ENCODE data around the gene HAAO. TPM values are rescaled to one million over a fixed set of nuclear protein-coding genes. Genes with fewer than 3 reads are reported as not detected.

Gene HAAO
- total and polyA plus RNA-seq, 2 donors (not counting 3 experiments of a cell fraction or from before 2014, with no cell fraction given): 0.82 to 1.1 TPM

GRCh38 chr2:42754776-42755140, 37.6 kb downstream of the HAAO start:
- POLR2A ChIA-PET: no interaction called here
- H2AFZ ChIP-seq (ENCODE audit: low read depth, low read length): no peak overlapping the region
- no peak overlapping the region for H3K4me3 ChIP-seq (replicated peaks in 1 of 3; ENCODE audit: insufficient read depth in 1 of 3, low read depth in 1 of 3, low read length in 3 of 3)
- H3K79me2 ChIP-seq (ENCODE audit: control insufficient read depth, insufficient read depth, low read length): no peaks in the 10 kb centered on the region
- no peaks in the 10 kb centered on the region for H3K4me1 ChIP-seq (ENCODE audit: control insufficient read depth, extremely low read depth, insufficient read depth, low read length)
- no peak for TF ChIP-seq EZH2 (IDR thresholded peaks at IDR 0.05; ENCODE audit: borderline replicate concordance, low read depth, low read length, severe bottlenecking)
- no peak for TF ChIP-seq CTCF (IDR thresholded peaks at IDR 0.05; ENCODE audit: extremely low read depth in 1 of 2, insufficient read depth in 1 of 2, low read depth in 1 of 2, low read length in 2 of 2)
- TF ChIP-seq MYC (IDR thresholded peaks at IDR 0.05; ENCODE audit: low read depth, low read length): no peak
- no peak for TF ChIP-seq MAX (IDR thresholded peaks at IDR 0.05; ENCODE audit: insufficient read depth, insufficient read length)
- TF ChIP-seq GATA2 (IDR thresholded peaks at IDR 0.05; ENCODE audit: insufficient read depth, insufficient read length, low read depth, low read length): no peak
- no peak for TF ChIP-seq POLR2AphosphoS5 (IDR thresholded peaks at IDR 0.05; ENCODE audit: insufficient read depth, low read depth, low read length)
- no peak for TF ChIP-seq JUN (IDR thresholded peaks at IDR 0.05; ENCODE audit: borderline replicate concordance, insufficient read depth, insufficient read length, low read depth)
- no peak for TF ChIP-seq POLR2A (IDR thresholded peaks at IDR 0.05; ENCODE audit: low read depth, low read length)
- TF ChIP-seq FOS (IDR thresholded peaks at IDR 0.05; ENCODE audit: borderline replicate concordance, insufficient read depth, low read length): no peak
- H4K20me1 ChIP-seq (replicated peaks; ENCODE audit: control insufficient read depth, extremely low read depth, insufficient read depth, low read length): no peaks in the 10 kb centered on the region
- intact Hi-C loops (cut with micrococcal nuclease) (no loop called here), dilution Hi-C loops (cut with MboI; ENCODE audit: extremely low pct_ligation_motif_present, low sequenced_read_pairs) (no loop called here)
- H3K36me3 ChIP-seq (ENCODE audit: control insufficient read depth in 2 of 2, extremely low read depth in 1 of 2, insufficient read depth in 2 of 2, low read length in 2 of 2): peaks cover 0 to 7% of the 10 kb centered on the region in 2 experiments
- no peaks in the 10 kb centered on the region for H3K27me3 ChIP-seq (ENCODE audit: control insufficient read depth in 2 of 2, insufficient read depth in 2 of 2, low read length in 2 of 2)
- H3K9me3 ChIP-seq (replicated peaks; ENCODE audit: control insufficient read depth, insufficient read depth, low read length): no peaks in the 10 kb centered on the region
- no peaks in the 10 kb centered on the region for H3K9me1 ChIP-seq (replicated peaks; ENCODE audit: control insufficient read depth, extremely low read depth, insufficient read depth, low read length)
- no peak overlapping the region for H3K9ac ChIP-seq (replicated peaks; ENCODE audit: extremely low read depth, insufficient read depth, low read length)
- H3K27ac ChIP-seq (ENCODE audit: insufficient read depth, low read depth, low read length): no peak overlapping the region
- no peak overlapping the region for H3K4me2 ChIP-seq (ENCODE audit: insufficient read depth, low read length)
- FAIRE-seq (no peak), DNase-seq (ENCODE audit: low read depth, low spot score) (no peak)
- CTCF ChIA-PET: interaction anchor here (1.1 kb wide), 1 partner anchor 14 kb away, joined by 3 read pairs; no protein-coding TSS in a partner anchor
- BruUV-seq (replicated peaks): no TSS peak
